Thyroid gland (tissue), 4 donors: ENCODE results near the gene MLPH. TPM values are rescaled to one million over a fixed set of nuclear protein-coding genes. Genes with fewer than 3 reads are reported as not detected.

Experiments used
- DNase-seq, 2 donors: peaks; one replicate each; pipeline ENCODE4 v3.0.0-alpha.2; 2019
- H3K27ac ChIP-seq, 3 donors: fragments of 200-600 bp; sonication (generic); 1 replicate in 2 of 3; 2 replicates in 1 of 3; pipeline ENCODE4 v1.5.1; 2016 to 2019; ENCODE audit warnings: mild to moderate bottlenecking in 1 of 3, moderate library complexity in 1 of 3
- H3K27me3 ChIP-seq: fragments of 200-600 bp; sonication (generic); one replicate; pipeline ENCODE4 v1.5.1; 2019
- H3K36me3 ChIP-seq, 2 donors: fragments of 200-600 bp; sonication (generic); one replicate each; pipeline ENCODE4 v1.5.1; 2016 to 2019
- H3K4me1 ChIP-seq, 2 donors: fragments of 200-600 bp; sonication (generic); one replicate each; pipeline ENCODE4 v1.5.1; 2017 to 2019
- H3K4me3 ChIP-seq, 3 donors: fragments of 200-600 bp; sonication (generic); replicated peaks in 1 of 3; 1 replicate in 2 of 3; 2 replicates in 1 of 3; pipeline ENCODE4 v1.5.1; 2016; ENCODE audit warnings: mild to moderate bottlenecking in 1 of 3
- H3K9me3 ChIP-seq: fragments of 200-600 bp; sonication (generic); one replicate; pipeline ENCODE4 v1.5.1; 2017
- POLR2A ChIP-seq, 2 donors: fragments of 450-650 bp; IDR thresholded peaks; one replicate each; pipeline ENCODE4 v1.6.1; 2017; ENCODE audit warnings: antibody characterized with exemption in 2 of 2, mild to moderate bottlenecking in 2 of 2, moderate library complexity in 1 of 2
- WGBS, 2 donors: methylation state at CpG; one replicate each; pipeline ENCODE4 v1.1.5; 2017; 5-methylcytosine and 5-hydroxymethylcytosine counted together
- intact Hi-C: fragments of 100-400 bp; cut with DNase I; formaldehyde crosslinking; loops from one replicate; pipeline ENCODE4 v1.15.1; 2023
- total RNA-seq, 4 donors: library from RNA; depleted of rRNA; stranded (reverse); fragments of >200 nt; gene quantifications; one replicate each; pipeline ENCODE4 v1.2.3, GENCODE V29; 2016
- TF ChIP-seq, protein P1 (sequence below), 6 experiments: fragments of 200-600 bp in 3 of 6; fragments of 450-650 bp in 3 of 6; sonication (generic) in 3 of 6; IDR thresholded peaks; one replicate each; pipeline ENCODE4 v1.5.1; 2016 to 2019; ENCODE audit warnings: antibody characterized with exemption in 6 of 6, mild to moderate bottlenecking in 2 of 6, inconsistent platforms in 1 of 6, moderate library complexity in 1 of 6

MLPH gene
- total RNA-seq, 4 donors from 2014 or later: 41.3 to 107 (median 58.6) TPM

DNA sequence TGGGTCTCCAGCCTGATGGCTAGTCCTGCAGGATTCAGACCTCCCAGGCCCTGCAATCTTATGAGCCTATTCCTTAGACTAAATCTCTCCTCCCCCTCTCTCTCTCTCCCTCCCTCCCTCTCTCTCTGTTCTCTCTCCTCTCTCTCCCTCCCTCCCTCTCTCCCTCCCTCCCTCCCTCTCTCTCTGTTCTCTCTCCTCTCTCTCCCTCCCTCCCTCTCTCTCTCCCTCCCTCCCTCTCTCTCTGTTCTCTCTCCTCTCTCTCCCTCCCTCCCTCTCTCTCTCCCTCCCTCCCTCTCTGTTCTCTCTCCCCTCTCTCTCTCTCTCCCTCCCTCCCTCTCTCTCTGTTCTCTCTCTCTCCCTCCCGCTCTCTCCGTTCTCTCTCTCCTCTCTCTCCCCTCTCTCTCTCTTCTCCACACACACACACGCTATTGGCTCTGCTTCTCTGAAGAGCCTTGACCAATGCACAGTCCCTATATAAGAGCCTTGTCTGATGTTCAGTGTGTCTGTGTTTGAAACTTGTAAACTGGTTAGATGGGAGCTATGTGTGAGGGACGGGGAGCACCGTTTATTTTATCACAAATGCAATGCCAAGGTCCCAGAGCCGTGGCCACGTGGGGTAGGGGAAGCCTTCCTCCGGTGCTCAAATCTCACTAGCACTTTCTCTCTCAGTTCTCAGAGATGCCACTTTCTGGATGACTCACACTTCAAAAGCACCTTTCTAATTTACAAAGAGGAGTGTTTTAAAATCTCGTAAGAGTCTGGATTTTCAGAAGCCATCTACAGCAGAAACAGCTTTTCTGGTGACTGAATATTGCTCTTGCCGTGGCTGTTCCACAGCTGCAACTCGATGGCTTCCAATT, 70.0 kb downstream of the MLPH start:
- no peak for DNase-seq
- H3K4me3 ChIP-seq: no peak overlapping the region
- intact Hi-C loops: no loop called here
- H3K9me3 ChIP-seq: no peaks in the 10 kb centered on the region
- peaks cover 10 to 19% of the 10 kb centered on the region in 2 donors for H3K4me1 ChIP-seq
- WGBS, 2 donors: 64 to 70% methylated on average over 11 of the region's 11 CpGs
- H3K27ac ChIP-seq: peak overlapping the region in 2 of 3 donors; percentile 26 to 40
- peaks cover 8 to 17% of the 10 kb centered on the region in 2 donors for H3K36me3 ChIP-seq
- no peak for TF ChIP-seq POLR2A (IDR thresholded peaks at IDR 0.05)
- TF ChIP-seq, protein P1, sequence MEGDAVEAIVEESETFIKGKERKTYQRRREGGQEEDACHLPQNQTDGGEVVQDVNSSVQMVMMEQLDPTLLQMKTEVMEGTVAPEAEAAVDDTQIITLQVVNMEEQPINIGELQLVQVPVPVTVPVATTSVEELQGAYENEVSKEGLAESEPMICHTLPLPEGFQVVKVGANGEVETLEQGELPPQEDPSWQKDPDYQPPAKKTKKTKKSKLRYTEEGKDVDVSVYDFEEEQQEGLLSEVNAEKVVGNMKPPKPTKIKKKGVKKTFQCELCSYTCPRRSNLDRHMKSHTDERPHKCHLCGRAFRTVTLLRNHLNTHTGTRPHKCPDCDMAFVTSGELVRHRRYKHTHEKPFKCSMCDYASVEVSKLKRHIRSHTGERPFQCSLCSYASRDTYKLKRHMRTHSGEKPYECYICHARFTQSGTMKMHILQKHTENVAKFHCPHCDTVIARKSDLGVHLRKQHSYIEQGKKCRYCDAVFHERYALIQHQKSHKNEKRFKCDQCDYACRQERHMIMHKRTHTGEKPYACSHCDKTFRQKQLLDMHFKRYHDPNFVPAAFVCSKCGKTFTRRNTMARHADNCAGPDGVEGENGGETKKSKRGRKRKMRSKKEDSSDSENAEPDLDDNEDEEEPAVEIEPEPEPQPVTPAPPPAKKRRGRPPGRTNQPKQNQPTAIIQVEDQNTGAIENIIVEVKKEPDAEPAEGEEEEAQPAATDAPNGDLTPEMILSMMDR (IDR thresholded peaks at IDR 0.05): peak in 3 of 6 experiments; percentile 22 to 85 (median 54)
- H3K27me3 ChIP-seq: no peaks in the 10 kb centered on the region

DNA sequence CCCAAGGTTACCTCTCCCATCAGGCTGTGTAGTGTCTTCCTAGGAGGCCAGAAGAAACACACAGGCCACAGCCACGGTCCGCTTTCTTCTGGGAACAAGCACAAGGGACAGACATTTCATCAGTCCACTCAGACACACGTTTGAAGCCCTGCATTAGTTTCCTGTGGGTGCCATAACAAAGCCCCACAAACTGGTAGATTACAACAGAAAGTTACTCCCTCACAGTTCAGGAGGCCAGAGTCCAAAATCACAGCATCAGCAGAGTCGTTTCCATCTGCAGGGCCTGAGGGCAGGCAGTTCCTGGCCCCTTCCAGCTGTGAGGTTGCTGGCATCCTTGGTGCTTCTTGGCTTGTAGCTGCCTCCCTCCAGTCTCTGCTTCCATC, 70.6 kb downstream of the MLPH start:
- no peaks in the 10 kb centered on the region for H3K27me3 ChIP-seq
- no peak for DNase-seq
- peak overlapping the region in 1 of 3 donors; percentile 26 for H3K27ac ChIP-seq
- peaks cover 10 to 19% of the 10 kb centered on the region in 2 donors for H3K4me1 ChIP-seq
- intact Hi-C loops: no loop called here
- WGBS, 2 donors: 75 to 79% methylated on average over 4 of the region's 4 CpGs
- H3K4me3 ChIP-seq: no peak overlapping the region
- peaks cover 8 to 17% of the 10 kb centered on the region in 2 donors for H3K36me3 ChIP-seq
- H3K9me3 ChIP-seq: no peaks in the 10 kb centered on the region
- TF ChIP-seq, protein P1 (IDR thresholded peaks at IDR 0.05): no peak
- TF ChIP-seq POLR2A (IDR thresholded peaks at IDR 0.05): no peak

DNA sequence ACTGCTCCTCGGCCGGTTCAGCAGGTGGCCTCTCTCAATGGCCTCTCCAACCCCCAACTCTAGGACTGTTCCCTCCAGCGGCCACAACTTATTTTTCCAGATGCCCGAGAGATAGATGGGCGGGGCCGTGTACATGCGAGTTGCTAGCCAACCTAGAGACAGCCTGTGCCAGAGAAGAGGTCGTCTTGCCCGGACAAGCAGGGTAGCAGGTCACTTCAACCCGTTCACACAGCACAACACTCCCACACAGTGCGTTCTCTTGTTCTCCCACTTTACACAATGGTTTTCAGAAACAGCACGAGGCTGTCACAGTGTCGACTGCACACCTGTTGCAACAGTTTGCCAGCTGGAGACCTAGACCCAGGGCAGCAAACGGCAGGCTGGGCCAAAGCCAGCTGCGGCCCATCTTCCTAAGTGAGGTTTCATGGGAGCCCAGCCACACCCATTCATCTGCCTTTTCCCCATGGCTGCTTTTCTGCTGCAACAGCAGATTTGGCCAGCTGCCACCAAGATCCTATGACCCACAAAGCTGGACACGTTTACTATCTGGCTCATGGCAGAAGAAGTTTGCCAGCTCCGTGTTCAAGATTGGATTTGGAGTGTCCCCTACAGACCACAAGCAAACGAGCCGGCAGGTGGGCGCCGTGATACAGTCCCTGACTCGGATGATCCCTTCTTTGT, 72.0 kb downstream of the MLPH start:
- 35 to 47% methylated on average over 22 of the region's 22 CpGs for WGBS, 2 donors
- Histone ChIP-seq H3K4me1 (peaks cover 10 to 19% of the 10 kb centered on the region in 2 donors), H3K27me3 (no peaks in the 10 kb centered on the region), H3K4me3 (no peak overlapping the region), H3K9me3 (no peaks in the 10 kb centered on the region), H3K27ac (no peak overlapping the region), H3K36me3 (peaks cover 6 to 7% of the 10 kb centered on the region in 2 donors)
- intact Hi-C loops: no loop called here
- no peak for TF ChIP-seq POLR2A (IDR thresholded peaks at IDR 0.05)
- TF ChIP-seq, protein P1 (IDR thresholded peaks at IDR 0.05): no peak
- DNase-seq: peak; percentile 86 to 87

DNA sequence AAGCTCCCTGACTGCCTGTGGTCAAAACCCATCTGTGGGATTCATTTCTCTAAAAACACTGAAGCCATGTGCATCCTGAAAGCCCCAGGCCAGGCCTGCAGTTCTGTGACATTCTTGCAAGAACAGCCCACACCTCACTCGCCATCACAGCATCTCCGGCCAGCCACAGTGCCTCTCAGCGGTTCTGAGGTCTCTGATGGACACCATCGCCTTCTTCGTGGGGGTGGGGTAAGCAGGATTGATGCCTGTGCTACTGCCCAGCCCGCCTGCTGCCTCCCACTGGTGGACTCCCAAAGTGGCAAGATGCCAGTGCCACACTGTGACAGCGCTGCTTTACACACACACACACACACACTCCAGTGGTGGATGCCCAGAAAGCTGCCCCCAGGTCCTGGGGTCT, 74.2 kb downstream of the MLPH start:
- 89 to 90% methylated on average over 7 of the region's 7 CpGs for WGBS, 2 donors
- TF ChIP-seq, protein P1 (IDR thresholded peaks at IDR 0.05): no peak
- no peak for TF ChIP-seq POLR2A (IDR thresholded peaks at IDR 0.05)

DNA sequence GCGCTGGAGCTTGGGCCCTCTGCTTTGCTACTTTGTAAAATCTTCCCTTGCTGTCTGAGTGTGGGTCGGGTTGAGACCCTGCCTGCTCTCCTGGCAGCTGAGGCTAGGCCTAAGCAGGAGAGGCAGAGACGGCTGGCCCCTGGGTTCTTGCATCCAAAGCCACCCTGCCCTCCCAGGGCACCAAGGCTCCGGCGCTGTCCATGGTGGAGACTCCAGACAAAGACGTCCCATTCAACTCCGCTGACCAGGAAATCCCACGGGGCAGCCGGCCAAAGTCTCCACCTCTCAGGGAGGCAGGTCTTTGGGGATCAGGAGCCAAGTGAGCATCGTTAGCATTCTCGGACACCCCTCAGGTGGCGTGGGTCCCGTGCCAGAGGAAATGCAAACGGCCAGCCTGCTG, 76.8 kb downstream of the MLPH start:
- WGBS, 2 donors: 23 to 39% methylated on average over 7 to 12 of the region's 14 CpGs
- Histone ChIP-seq H3K4me1 (peaks cover 7 to 8% of the 10 kb centered on the region in 2 donors), H3K27me3 (no peaks in the 10 kb centered on the region), H3K36me3 (no peaks in the 10 kb centered on the region), H3K4me3 (no peak overlapping the region), H3K27ac (no peak overlapping the region), H3K9me3 (no peaks in the 10 kb centered on the region)
- TF ChIP-seq, protein P1 (IDR thresholded peaks at IDR 0.05): no peak
- TF ChIP-seq POLR2A (IDR thresholded peaks at IDR 0.05): no peak
- intact Hi-C loops: no loop called here
- peak in 1 of 2 donors; percentile 38 for DNase-seq

More for the DNA sequence above, 74.2 kb downstream of the MLPH start:
- no peaks in the 10 kb centered on the region for H3K36me3 ChIP-seq
- H3K9me3 ChIP-seq: no peaks in the 10 kb centered on the region
- intact Hi-C loops: no loop called here
- peaks cover 10 to 17% of the 10 kb centered on the region in 2 donors for H3K4me1 ChIP-seq
- H3K27me3 ChIP-seq: no peaks in the 10 kb centered on the region
- H3K27ac ChIP-seq: no peak overlapping the region
- no peak overlapping the region for H3K4me3 ChIP-seq
- no peak for DNase-seq
